Activated CD8-positive, alpha-beta memory T cell treated with anti-CD3 and anti-CD28 coated beads, Interleukin-2, amount 50 U/mL, for 24 hours (primary cell): ENCODE results near the gene OSCP1.
A peak's percentile ranks its signal among the peaks of the same experiment; 100 is the strongest.

Source experiments
- DNase-seq: peaks from one replicate; pipeline ENCODE4 v3.0.0-alpha.2; 2020; ENCODE audit errors: extremely low read depth

The OSCP1 gene

DNA sequence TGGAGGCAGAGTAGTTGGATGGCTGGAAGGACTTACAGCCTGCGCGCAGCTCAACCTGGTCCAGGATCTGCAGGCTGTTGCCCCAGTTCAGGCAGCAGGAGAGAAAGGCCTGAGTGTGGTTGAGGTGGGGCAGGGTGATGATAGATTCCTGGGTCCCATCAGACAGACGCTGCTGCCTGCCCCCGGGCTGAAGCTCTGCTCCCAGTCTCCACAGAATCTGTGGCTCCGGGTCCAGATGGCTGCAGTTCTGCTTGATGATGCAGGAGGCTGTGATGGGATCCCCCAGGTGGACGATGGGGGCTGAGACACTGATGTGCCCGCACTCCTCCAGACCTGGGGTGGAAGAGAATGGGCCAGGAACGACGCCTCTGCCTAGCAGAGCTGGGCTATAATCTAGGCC lies 25.1 kb upstream of the OSCP1 start:
- no peak for DNase-seq

DNA sequence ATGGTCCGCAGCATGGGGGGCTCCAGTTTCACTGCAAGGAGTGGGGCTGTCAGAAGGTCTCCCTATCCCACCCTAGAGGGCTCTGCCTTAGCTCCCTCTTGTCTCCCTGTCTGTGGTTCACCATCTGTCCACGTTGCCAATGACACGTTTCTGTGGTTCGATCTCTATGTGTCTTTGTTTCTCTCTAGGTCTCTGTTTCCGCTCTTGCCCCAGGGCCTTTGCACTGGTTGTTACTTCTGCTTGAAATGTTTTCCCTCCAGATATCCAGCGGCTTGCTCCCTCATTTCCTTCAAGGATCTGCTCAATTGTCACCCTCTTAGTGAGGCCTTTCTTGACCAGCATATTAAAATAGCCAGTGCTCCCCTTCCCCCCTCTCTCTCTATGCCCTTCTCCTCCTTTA lies 22.4 kb upstream of the OSCP1 start:
- no peak for DNase-seq

DNA sequence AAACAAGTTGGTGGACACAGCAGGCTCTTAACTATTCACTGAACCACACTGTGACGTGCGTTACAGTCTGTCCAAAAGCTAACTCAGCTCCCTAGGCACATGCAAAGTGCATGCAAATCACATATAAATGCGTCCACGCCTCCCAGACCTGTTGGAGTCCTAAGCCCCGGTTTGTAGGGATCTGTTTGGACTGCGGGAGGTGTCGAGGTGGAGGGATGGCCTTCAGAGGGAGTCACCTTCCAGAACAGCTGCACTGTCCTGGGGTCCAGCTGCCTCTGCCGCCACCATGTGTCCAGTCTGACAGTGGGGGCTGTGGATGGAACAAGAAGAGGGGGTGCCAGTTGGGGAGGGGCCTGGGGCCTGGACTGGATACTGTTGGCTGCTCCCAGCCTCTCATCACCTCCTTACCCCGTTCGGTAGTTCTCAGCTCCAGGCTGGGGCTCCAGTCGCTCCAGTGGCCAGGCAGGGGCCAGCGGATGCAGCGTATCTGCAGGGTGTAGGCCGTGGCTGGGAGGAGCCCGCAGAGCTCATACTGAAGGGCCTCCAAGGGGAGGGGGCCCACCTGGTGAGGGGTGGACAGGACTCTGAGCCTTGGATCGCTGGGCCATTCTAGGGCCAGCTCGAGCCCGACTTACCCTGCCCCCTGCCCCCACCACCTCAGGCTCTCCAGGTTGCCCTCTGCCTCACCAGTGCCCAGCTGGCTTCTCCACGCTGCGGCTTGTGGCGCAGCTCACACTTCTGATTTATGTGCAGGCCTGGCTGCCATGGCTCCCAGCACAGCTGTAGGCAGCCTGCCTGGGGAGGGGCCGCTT lies 21.8 kb upstream of the OSCP1 start:
- no peak for DNase-seq

DNA sequence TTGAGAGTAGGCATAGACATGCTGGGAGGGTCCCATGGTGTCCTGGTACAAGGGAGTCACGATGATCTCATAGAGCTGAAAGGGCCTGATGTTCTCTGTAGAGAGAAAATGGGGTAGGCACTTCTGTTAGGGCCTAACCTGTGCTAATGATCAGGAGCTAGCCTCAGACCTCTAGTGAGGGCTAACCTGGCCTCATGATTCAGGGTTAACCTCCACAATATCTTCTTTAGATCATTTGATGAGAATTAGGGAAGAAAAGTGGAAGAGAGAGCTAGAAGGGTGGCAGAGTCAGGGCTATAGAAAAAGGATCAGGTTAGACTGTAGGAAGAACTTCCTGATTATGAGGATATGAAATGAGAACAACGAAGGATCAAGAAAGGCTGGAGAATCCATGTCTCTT lies 18.9 kb upstream of the OSCP1 start:
- DNase-seq = no peak

DNA sequence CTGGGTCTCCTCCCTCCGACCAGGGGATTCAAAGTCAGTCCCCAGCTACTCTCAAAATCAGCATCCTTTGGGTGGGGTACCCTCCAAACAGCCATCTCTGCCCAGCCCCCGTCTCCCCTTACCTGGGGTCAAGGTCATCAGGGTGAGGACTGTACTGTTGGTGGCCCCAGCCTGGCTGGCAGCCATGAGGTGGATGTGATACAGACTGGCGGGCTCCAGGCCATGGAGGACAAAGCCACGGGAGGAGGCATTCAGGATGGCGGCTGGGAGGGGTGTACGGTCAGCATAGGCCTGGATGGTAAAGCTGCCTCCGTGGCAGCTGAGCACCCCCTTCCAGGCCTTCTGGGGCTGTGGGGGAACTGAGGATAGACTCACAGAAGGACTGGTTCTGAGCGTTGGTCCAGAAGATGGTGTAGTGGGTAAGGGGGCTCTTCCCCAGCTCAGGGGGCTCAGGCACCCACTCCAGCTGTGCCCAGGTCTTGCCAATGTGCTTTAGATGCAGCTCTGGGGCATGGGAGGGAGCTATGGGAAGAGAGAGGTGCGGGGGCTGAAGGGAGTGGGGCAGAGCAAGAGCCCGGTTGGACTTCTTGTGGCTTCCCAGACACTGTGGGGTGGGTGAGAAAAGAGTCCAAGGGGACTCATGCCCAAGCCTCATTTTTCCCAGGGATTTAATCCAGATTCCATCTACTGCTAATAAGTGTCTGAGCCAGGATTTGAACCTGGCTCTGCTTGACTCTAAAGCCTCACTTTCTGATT lies 17.6 kb upstream of the OSCP1 start:
- DNase-seq = no peak

DNA sequence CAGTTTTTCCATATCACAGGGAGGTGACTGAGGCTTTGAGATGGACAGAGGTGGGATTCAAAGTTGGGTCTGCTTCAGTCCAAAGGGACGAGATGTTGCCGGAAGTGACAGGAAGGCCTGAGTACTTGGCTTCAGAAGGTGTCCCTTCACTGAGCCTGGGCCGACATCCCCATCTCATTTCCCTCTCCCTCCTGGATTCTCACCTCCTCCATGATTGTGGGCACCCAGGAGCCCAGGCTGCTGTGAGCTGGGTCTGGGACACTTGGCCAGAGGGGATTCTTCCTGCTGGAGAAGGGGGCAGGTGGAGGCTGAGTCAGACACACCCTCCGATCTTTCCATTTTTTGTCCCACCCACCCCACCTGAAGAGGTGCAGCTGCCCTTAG lies 16.8 kb upstream of the OSCP1 start:
- DNase-seq = no peak

DNA sequence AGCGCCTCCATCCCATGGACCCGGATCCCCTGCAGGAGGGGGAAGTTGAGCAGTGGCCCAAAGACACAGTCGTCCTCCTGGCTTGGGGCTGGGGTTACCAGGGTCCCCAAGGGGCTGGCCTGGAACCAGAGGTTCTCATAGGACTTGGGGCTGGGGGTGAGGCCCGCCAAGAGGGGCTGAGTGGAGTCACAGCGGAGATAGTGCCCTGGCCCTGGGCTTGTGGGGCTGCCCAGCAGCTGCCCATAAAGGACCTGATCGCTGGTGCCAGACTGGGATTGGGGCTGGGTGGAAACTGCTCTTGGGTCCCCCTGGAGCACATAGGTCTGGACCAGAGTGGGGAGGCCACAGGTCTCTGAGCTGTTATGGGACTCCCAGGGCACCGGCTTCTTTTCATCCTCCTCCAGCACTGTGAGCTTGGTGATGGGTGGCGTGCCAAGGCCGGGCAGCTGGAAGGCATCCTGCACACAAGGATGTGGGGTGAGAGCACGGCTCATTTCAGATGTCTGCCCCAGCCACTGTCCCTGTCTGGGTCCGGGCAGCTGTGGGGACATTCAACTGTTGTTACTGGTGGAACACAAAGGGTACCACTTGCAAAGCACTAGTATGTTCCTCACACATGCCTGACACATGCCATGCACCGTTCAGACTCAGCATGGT lies 16.2 kb upstream of the OSCP1 start:
- DNase-seq = no peak

DNA sequence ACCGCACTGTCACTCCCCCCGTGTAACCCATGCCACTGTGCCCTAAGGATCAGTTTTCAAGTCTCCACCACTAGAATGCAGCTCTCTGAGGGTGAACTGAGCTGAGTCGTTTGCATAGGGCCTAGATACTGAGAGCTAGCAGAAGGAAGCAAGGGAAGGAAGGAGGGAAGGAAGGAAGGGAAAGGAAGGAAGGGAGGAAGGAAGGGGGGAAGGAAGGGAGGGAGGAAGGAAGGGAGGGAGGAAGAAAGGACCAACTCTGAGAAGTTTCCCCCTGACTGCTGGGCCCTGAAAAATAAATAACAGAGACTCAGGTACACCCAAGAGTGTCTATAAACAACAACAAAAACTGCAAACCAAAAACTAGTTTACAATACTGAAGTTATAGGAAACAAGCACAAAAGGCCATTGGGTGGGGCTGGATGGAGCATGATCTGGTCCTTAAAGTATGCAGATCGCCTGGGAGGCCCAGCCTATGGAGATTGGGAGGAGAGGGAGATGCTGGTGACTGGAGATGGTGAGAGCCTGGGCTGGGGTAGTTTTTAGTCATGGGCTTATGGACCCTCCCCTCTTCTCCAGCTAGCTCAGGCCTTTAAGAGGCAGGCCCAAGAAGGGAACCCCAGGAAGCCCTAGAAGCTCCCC lies 15.6 kb upstream of the OSCP1 start:
- DNase-seq = no peak

DNA sequence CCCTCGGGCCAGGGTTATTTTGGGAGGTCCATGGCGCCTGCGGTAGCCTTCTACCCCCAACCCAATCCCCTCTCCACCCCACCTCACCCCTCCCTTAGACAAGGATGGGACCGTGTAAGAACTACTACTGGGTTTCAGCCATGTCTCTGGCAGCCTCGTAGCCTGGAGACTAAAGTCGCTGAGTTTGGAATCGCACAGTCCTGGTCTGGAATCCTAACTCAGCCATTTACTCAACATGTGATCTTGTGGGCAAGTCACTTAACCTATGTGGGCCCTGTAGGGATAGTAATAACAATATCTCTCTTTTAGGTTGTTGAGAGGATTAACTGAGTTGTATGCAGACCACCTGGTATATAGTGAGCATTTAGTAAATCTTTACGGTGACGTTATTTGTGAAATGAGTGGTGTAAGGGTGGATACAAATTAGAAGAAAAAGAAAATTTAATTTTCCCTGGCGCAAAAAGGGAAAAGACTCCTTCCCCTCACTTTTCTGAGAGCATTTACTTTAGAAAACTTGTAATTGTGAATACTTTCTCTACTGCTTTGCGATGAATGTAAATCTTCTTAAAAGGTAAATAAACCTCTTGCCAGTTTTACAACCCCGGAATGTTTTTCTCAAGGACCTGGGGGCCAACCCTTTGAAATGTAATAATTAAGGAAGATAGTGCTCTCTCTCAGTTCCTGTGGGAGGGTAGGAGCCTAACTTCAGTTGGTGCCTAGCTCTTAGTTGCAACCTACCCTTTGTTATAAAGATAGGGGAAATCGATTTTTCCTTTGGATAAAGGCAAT lies 14.5 kb upstream of the OSCP1 start:
- no peak for DNase-seq

DNA sequence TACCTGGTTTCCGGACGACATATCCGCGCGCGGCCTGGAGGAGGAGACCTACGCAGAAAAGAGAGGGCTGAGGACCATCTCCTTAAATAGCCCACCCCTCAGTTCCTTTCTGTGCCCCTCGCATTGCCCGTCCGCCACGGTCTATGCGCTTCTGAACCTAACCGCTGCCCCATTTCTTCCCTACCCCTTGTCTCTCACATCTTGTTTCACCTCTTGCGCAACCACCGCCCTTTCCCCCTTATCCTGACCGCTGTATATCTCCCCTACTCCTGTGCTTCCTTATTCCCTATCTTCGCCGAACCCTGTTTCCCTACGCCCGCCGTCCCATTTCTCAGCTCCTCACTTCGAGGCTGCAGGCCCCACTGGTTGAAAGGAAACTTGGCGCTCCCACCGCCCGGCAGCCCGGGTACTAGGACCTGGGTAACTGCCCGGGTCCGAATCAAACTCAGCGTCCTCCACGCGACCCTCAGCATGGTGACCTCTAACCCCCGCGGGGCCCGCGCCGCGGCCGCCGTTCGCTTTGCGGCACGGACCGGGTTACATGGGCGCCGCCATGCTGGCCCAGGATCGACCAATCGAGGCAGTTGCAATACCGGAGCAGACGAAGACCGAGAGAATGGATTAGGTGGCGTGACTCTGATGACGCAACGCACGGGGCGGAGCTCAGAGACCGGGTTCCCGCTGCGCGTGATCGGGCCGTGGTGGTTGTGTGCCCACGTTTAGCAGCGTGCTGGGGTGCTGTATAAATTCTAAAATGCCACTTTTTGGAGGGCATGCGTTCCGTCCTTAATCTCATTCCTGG lies 13.8 kb upstream of the OSCP1 start, which contains the start of gene MRPS15:
TSS of gene MRPS15 (minus strand) at position 582 of the 802 bp plus-strand sequence. CDS start at position 473, 109 bp downstream.
- peak; percentile 92 for DNase-seq

DNA sequence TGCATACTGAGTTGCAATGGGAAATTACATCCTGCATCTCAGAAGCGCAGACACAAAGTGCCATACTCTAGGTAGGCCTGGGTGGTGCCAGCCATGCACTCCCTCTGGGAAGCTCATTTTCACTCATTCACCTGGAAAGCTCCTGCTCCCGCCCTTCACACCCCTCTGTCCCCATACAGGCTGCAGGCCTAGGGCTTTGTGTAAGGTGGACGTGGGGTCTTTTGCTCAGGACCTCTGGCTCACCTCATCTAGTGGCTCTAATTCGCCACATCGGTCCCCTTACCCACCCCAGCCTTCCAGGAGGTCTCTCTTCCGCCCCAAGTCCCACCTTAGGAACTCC lies 13.2 kb upstream of the OSCP1 start:
- DNase-seq = no peak

DNA sequence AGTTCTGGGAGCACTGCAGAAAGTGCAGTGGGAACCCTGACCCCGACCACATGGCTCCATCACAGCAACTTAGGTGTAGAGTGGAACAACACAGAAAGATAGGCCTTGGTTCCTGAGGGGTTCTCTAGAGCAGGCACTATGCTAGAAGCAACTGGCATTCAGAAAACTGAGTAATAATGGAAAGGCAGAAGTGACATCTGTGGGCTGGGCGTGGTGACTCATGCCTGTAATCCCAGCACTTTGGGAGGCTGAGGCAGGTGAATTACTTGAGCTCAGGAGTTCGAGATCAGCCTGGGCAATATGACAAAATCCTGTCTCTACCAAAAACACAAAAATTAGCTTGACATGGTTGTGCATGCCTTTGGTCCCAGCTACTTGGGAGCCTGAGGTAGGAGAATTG lies 8.7 kb upstream of the OSCP1 start:
- peak; percentile 24 for DNase-seq

DNA sequence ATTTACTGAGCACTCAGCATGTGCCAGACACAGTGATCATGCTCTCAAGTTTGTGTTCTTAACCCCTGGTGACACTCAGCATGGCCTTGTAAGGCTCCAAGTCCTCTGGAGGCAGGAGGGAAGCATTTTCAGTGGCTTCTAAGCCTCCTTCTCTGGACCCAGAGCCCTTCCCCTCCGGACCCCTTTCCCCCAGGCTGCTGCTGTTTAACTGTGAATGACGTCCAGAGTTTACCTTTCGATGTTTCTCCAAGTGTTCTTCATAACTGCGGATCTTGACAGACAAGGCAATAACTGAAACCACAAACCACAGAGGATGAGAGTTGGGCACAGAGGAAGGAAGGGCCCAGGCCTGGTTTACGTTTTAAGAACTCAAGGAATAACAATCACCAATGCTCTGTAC lies 7.4 kb upstream of the OSCP1 start:
- DNase-seq = no peak

DNA sequence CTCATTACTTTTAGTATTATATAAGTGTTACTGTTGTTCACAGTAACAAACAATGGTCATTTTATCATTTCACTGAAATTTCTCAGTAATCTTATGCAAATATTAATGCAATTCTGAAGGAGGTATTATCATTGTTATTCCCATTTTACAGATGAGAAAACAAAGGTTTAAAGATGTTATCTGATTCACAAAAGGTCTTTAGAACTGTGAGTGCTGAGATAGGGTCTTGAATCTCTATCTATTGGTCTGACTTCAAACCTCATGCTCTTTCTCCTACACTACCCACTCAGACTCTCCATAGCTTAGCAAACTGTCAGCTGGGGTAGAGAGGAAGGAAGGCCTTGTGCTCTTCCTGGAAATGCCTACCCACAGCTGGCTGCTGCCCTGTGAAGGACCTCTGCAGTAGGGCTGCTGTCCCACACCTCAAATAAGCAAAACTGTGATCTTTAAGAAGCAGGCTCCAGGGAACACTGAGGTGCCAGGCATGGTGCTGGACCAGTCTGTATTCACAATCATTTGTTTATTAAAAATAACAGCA lies 6.2 kb upstream of the OSCP1 start:
- no peak for DNase-seq

DNA sequence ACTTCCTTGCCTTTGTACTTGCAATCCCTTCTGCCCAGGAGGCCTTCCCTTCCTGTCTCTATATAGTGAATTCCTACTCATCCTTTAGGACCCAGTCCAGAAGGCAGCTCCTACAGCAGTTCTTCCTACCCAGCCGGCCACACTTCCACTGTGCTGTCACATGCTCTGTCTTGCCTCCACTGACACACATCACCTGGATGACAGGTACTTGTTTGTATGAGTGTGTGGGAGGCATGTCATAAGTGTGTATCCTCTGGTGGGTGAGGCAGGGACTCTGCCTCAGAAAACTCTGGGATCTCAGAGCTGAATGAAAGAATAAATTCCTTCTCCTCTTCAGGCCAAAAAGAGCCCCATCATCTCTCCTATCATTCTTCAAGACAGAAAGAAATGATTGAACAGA lies 5.1 kb upstream of the OSCP1 start:
- DNase-seq = no peak

DNA sequence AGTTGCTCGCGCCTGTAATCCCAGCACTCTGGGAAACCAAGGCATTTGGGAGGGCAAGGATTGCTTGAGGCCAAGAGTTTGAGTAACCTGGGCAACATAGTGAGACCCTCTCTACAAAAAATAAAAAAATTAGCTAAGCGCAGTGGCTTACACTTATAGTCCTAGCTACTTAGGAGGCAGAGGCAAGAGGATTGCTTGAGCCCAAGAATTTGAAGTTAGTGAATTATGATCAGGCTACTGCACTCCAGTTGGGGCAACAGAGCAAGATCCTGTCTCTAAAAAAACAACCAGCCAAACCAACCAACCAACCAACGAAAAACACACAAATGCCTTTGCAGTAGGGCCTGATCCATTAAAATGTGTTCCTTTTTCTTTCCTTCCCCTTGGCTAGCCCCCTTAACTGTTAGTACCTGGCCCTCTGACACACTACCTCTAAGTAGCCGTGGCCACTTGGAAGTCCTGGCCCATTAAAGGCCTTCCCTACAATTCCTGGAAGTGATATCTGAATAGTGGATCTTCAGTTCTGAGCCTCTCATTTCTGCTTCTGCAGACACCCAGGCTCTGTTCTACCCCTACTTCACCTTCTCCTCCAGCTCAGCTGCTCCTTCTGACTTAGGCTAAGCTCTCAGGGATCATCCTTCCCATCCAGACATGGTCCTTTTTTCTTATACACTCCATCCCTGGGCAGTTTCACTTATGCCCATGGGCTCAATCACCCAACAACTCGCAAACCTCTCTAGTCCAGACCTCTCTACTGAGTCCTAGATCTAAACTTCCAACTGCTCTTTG lies 3.5 kb upstream of the OSCP1 start:
- DNase-seq = no peak

DNA sequence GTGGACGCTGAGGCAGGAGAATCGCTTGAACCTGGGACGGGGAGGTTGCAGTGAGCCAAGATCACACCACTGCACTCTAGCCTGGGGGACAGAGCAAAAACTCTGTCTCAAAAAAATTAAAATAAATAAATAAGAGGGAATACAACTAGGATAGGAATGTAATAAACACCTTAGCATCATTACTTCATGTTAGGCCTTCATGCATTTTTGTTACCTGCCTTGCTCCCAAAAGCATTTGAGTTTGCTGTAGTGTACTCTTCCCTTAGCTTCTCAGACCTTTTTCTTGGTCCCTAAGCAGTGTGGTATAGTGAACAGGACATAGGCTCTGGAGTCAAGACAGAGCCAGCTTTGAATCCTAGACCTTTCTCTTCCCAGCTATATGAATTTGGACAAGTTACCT lies 2.8 kb upstream of the OSCP1 start:
- no peak for DNase-seq

DNA sequence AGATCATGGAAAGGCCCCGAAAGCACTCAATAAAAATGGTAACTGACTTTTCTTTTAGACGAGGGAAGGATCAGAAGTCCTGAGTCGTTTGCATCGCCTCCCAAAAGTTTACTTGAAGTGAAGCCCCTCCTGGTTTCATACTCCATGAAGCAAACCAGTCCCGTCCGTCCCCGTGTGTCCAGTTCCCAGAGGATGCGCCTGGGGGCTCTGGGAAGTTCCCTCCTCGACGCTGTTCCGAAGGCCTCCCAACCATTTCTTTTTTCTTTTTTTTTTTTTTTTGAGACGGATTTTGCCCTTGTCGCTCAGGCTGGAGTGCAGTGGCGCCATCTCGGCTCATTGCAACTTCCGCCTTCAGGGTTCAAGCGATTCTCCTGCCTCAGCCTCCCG lies 661 bp upstream of the OSCP1 start:
- DNase-seq = no peak

DNA sequence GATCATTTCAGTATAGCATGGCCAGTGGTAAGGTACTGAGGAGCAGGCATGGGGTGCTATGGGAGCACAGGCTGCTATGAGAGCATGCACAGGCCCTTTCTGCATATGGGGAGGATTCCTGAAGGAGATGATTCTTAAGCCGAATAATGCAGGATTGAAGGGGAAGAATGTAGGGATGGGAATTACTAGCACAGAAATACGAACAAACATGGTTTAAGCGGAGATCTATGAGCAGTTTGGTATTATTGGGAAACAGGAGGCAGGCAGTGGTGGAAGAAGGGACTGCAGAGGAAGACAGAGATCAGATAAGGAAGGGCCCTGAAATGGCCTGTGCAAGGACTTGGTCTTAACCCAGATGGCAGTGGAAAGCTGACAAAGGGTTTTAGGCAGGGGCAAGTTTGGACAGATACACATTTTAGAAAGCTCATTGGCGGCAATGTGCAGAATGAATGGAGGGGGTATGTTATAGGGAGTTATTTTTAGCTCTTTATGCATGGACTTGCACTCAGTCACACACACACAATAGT lies 1.7 kb downstream of the OSCP1 start:
- no peak for DNase-seq
